ENCODE data around the gene FER1L5. TPM values are rescaled to one million over a fixed set of nuclear protein-coding genes. Genes with fewer than 3 reads are reported as not detected.

Gene FER1L5
- total RNA-seq, 1 donor from 2014 or later, result not detected

GRCh38 chr2:96739076-96739632 is 96.6 kb downstream of the FER1L5 start:
- intact Hi-C loops (cut with micrococcal nuclease), result no loop called here

GRCh38 chr2:96739633-96740428 is 97.3 kb downstream of the FER1L5 start, which contains the start of gene LMAN2L:
LMAN2L (minus strand) TSS chr2:96740064; CDS start chr2:96740040, 24 bp downstream.
- intact Hi-C loops (cut with micrococcal nuclease), result loop anchor here (1.0 to 5.0 kb wide), 16 partner anchors 20 to 924 kb away; partner anchors contain the start of genes ACTR1B, ANKRD39, ARID5A and CIAO1

DNA sequence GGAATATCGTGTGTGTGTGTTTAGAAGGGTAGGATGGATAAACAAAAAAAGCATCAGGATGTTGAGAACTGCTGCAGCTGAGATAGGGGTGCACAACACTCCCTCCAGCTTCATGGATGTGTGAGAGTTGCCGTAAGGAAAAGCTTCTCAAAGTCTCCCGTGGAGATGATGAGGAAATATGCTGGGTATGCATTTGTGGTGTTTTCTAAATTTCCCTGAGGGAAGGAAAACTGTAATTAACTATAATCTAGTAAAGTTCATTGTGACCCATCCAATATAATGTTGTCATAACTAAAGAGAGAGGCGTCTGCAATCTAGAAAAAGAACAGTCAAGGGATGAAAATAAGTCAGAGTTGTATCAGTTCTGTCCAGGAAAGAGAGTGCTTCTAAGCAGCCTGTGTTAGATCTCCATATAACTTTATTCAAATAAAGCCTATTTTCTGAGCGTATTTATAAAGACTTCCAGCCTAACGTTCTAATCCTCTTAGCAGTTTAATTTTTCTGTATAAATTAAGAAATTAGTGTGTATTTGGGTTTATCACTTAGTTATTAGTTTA is 104.6 kb downstream of the FER1L5 start:
- intact Hi-C loops (cut with micrococcal nuclease), result no loop called here

GRCh38 chr2:96751800-96752199 is 109.2 kb downstream of the FER1L5 start:
- intact Hi-C loops (cut with micrococcal nuclease), result no loop called here

DNA sequence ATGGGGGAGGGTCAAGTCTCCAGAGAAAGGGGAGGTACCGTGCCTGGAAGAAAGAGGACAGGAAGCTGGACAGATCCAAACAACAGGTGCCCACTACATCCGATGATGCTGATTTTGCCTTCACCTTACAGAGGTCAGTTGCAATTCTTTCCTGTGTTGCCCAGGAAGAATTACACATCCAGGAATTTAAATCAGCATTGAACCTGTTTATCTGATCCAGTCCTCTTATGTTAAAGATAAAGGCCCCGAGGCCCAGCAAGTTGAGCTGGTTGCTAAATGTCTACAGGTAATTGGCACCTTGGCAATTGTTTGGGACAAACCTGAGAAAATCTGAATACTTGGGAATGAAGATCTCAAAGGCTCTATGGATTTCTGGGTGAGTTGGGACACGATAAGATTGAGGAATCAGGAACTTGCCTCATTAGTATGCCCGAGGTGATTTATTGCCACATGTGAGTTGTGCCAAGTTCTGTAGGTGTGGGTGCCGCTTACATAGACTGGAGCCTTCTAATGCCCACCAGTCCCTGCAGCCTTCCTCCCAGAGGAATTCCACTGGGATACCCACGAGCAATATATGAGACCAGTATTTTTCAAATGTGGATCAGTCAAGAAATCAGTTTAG is 111.2 kb downstream of the FER1L5 start:
- intact Hi-C loops (cut with micrococcal nuclease), result no loop called here

- intact Hi-C loops (cut with micrococcal nuclease), result no loop called here
Observed at GRCh38 chr2:96754317-96754716, 111.8 kb downstream of the FER1L5 start.

Other genes starting within 250 kb of the FER1L5 start
- gene NEURL3, start 137.4 kb upstream of the FER1L5 start, total RNA-seq, result 1.2 and 1.7 TPM in 2 replicates
- 225 and 227 TPM in 2 replicates for gene ARID5A, start 106.0 kb upstream of the FER1L5 start, total RNA-seq
- gene KANSL3, start 4.5 kb upstream of the FER1L5 start, total RNA-seq, result 64.0 and 66.0 TPM in 2 replicates
- gene LMAN2L, start 97.3 kb downstream of the FER1L5 start, total RNA-seq, result 8.8 and 9.2 TPM in 2 replicates
- 11.5 and 12.5 TPM in 2 replicates for gene CNNM4, start 118.1 kb downstream of the FER1L5 start, total RNA-seq
- 24.2 and 25.7 TPM in 2 replicates for gene CNNM3, start 173.5 kb downstream of the FER1L5 start, total RNA-seq
- 14.2 and 18.4 TPM in 2 replicates for gene ANKRD23, start 201.3 kb downstream of the FER1L5 start, total RNA-seq
- 39.1 and 39.2 TPM in 2 replicates for gene ANKRD39, start 215.3 kb downstream of the FER1L5 start, total RNA-seq
- gene SEMA4C, start 227.3 kb downstream of the FER1L5 start, total RNA-seq, result 22.6 and 23.9 TPM in 2 replicates

Measured in T-helper 1 cell treated with Interleukin-12 subunit alpha and Interleukin-12 subunit beta and Interleukin-4 antibody, amounts not matched to agents 30 ng/mL and 1 ng/mL, for 36 hours (primary cell).